Activated T-cell treated with anti-CD3 and anti-CD28 coated beads, Interleukin-2, amount 50 U/mL, for 4 hours (primary cell): ENCODE measurements around the gene ADRM1. TPM values are rescaled to one million over a fixed set of nuclear protein-coding genes. Genes with fewer than 3 reads are reported as not detected.

Experiments used
- ATAC-seq, 2 donors: fragments of 200-7000 bp; cut with Tn5 transposase; one replicate each; pipeline ENCODE4 v1.10.0; 2021
- DNase-seq: peaks from one replicate; pipeline ENCODE4 v3.0.0-alpha.2; 2020
- H3K27me3 Mint-ChIP-seq: one replicate; pipeline ENCODE4 v1.8.0; 2021; ENCODE audit warnings: low read depth, mixed read lengths
- H3K36me3 Mint-ChIP-seq: one replicate; pipeline ENCODE4 v1.8.0; 2022; ENCODE audit warnings: mixed read lengths; ENCODE audit not compliant: insufficient read depth
- H3K4me1 Mint-ChIP-seq: one replicate; pipeline ENCODE4 v1.8.0; 2021; ENCODE audit warnings: low read depth, mixed read lengths
- H3K4me3 Mint-ChIP-seq: one replicate; pipeline ENCODE4 v1.8.0; 2021; ENCODE audit warnings: mild to moderate bottlenecking, moderate library complexity, mixed read lengths
- H3K9me3 Mint-ChIP-seq: one replicate; pipeline ENCODE4 v1.8.0; 2021; ENCODE audit warnings: mixed read lengths
- total RNA-seq, 3 donors: library from RNA; stranded (reverse); gene quantifications; one replicate each; pipeline ENCODE4 v1.2.1, GENCODE V29; 2021

Gene ADRM1
- total RNA-seq, 3 donors from 2014 or later, result 259 to 285 (median 274) TPM

GRCh38 chr20:62269871-62270270 lies 32.9 kb upstream of the ADRM1 start:
- no peaks in the 10 kb centered on the region for H3K27me3 Mint-ChIP-seq
- ATAC-seq, result no peak
- no peak for DNase-seq
- no peaks in the 10 kb centered on the region for H3K9me3 Mint-ChIP-seq
- no peaks in the 10 kb centered on the region for H3K4me1 Mint-ChIP-seq
- H3K36me3 Mint-ChIP-seq, result peaks cover 25% of the 10 kb centered on the region
- no peak overlapping the region for H3K4me3 Mint-ChIP-seq

- no peak overlapping the region for H3K4me3 Mint-ChIP-seq
- H3K4me1 Mint-ChIP-seq, result no peaks in the 10 kb centered on the region
- H3K36me3 Mint-ChIP-seq, result peaks cover 19% of the 10 kb centered on the region
- H3K9me3 Mint-ChIP-seq, result no peaks in the 10 kb centered on the region
- H3K27me3 Mint-ChIP-seq, result no peaks in the 10 kb centered on the region
- DNase-seq (no peak), ATAC-seq (no peak)
Observed at GRCh38 chr20:62272200-62272599, 30.6 kb upstream of the ADRM1 start.

- H3K4me1 Mint-ChIP-seq, result no peaks in the 10 kb centered on the region
- peaks cover 16% of the 10 kb centered on the region for H3K36me3 Mint-ChIP-seq
- no peak overlapping the region for H3K4me3 Mint-ChIP-seq
- ATAC-seq (no peak), DNase-seq (no peak)
- H3K9me3 Mint-ChIP-seq, result no peaks in the 10 kb centered on the region
- no peaks in the 10 kb centered on the region for H3K27me3 Mint-ChIP-seq
Observed at GRCh38 chr20:62273416-62273815, 29.4 kb upstream of the ADRM1 start.

GRCh38 chr20:62274332-62274950 lies 28.4 kb upstream of the ADRM1 start:
- ATAC-seq, result no peak
- H3K27me3 Mint-ChIP-seq, result no peaks in the 10 kb centered on the region
- no peaks in the 10 kb centered on the region for H3K9me3 Mint-ChIP-seq
- no peak overlapping the region for H3K4me3 Mint-ChIP-seq
- no peaks in the 10 kb centered on the region for H3K4me1 Mint-ChIP-seq
- no peak for DNase-seq
- H3K36me3 Mint-ChIP-seq, result peaks cover 21% of the 10 kb centered on the region

- ATAC-seq, result no peak
- peaks cover 23% of the 10 kb centered on the region for H3K36me3 Mint-ChIP-seq
- H3K4me1 Mint-ChIP-seq, result no peaks in the 10 kb centered on the region
Observed at GRCh38 chr20:62275219-62275618, 27.6 kb upstream of the ADRM1 start.

GRCh38 chr20:62276439-62276838 lies 26.4 kb upstream of the ADRM1 start:
- Mint-ChIP-seq H3K36me3 (peaks cover 21% of the 10 kb centered on the region), H3K4me3 (no peak overlapping the region), H3K27me3 (no peaks in the 10 kb centered on the region), H3K4me1 (no peaks in the 10 kb centered on the region), H3K9me3 (no peaks in the 10 kb centered on the region)
- ATAC-seq (no peak), DNase-seq (no peak)

More at GRCh38 chr20:62275219-62275618, 27.6 kb upstream of the ADRM1 start:
- Mint-ChIP-seq H3K4me3 (no peak overlapping the region), H3K27me3 (no peaks in the 10 kb centered on the region), H3K9me3 (no peaks in the 10 kb centered on the region)
- DNase-seq, result no peak

- ATAC-seq, result no peak
- Mint-ChIP-seq H3K36me3 (peaks cover 26% of the 10 kb centered on the region), H3K27me3 (no peaks in the 10 kb centered on the region), H3K9me3 (no peaks in the 10 kb centered on the region), H3K4me3 (no peak overlapping the region), H3K4me1 (no peaks in the 10 kb centered on the region)
- no peak for DNase-seq
Observed at GRCh38 chr20:62277253-62277652, 25.5 kb upstream of the ADRM1 start.

GRCh38 chr20:62280303-62280702 lies 22.5 kb upstream of the ADRM1 start:
- peaks cover 21% of the 10 kb centered on the region for H3K36me3 Mint-ChIP-seq
- H3K9me3 Mint-ChIP-seq, result no peaks in the 10 kb centered on the region
- H3K4me1 Mint-ChIP-seq, result no peaks in the 10 kb centered on the region
- DNase-seq (no peak), ATAC-seq (no peak)
- no peaks in the 10 kb centered on the region for H3K27me3 Mint-ChIP-seq
- no peak overlapping the region for H3K4me3 Mint-ChIP-seq

- H3K9me3 Mint-ChIP-seq, result no peaks in the 10 kb centered on the region
- H3K36me3 Mint-ChIP-seq, result peaks cover 21% of the 10 kb centered on the region
- H3K4me1 Mint-ChIP-seq, result no peaks in the 10 kb centered on the region
Observed at GRCh38 chr20:62281161-62281933, 21.4 kb upstream of the ADRM1 start.

GRCh38 chr20:62282103-62282502 lies 20.7 kb upstream of the ADRM1 start:
- no peaks in the 10 kb centered on the region for H3K27me3 Mint-ChIP-seq
- ATAC-seq (no peak), DNase-seq (no peak)
- H3K9me3 Mint-ChIP-seq, result no peaks in the 10 kb centered on the region
- H3K36me3 Mint-ChIP-seq, result peaks cover 23% of the 10 kb centered on the region
- H3K4me1 Mint-ChIP-seq, result no peaks in the 10 kb centered on the region
- H3K4me3 Mint-ChIP-seq, result no peak overlapping the region

More at GRCh38 chr20:62281161-62281933, 21.4 kb upstream of the ADRM1 start:
- ATAC-seq, result no peak
- DNase-seq, result no peak
- Mint-ChIP-seq H3K4me3 (no peak overlapping the region), H3K27me3 (no peaks in the 10 kb centered on the region)

- Mint-ChIP-seq H3K27me3 (no peaks in the 10 kb centered on the region), H3K36me3 (peaks cover 23% of the 10 kb centered on the region), H3K9me3 (no peaks in the 10 kb centered on the region), H3K4me3 (no peak overlapping the region), H3K4me1 (no peaks in the 10 kb centered on the region)
- DNase-seq (no peak), ATAC-seq (no peak)
Observed at GRCh38 chr20:62282877-62283503, 19.8 kb upstream of the ADRM1 start.

- Mint-ChIP-seq H3K4me3 (no peak overlapping the region), H3K36me3 (peaks cover 22% of the 10 kb centered on the region), H3K27me3 (no peaks in the 10 kb centered on the region), H3K9me3 (no peaks in the 10 kb centered on the region), H3K4me1 (no peaks in the 10 kb centered on the region)
- no peak for DNase-seq
- no peak for ATAC-seq
Observed at GRCh38 chr20:62284448-62284847, 18.3 kb upstream of the ADRM1 start.

- no peak for ATAC-seq
- H3K4me1 Mint-ChIP-seq, result no peaks in the 10 kb centered on the region
- H3K9me3 Mint-ChIP-seq, result no peaks in the 10 kb centered on the region
- no peak overlapping the region for H3K4me3 Mint-ChIP-seq
- no peak for DNase-seq
- no peaks in the 10 kb centered on the region for H3K27me3 Mint-ChIP-seq
- peaks cover 20% of the 10 kb centered on the region for H3K36me3 Mint-ChIP-seq
Observed at GRCh38 chr20:62285151-62285550, 17.6 kb upstream of the ADRM1 start.

GRCh38 chr20:62285722-62286121 lies 17.1 kb upstream of the ADRM1 start:
- DNase-seq, result no peak
- Mint-ChIP-seq H3K27me3 (no peaks in the 10 kb centered on the region), H3K9me3 (no peaks in the 10 kb centered on the region), H3K4me3 (no peak overlapping the region), H3K4me1 (no peaks in the 10 kb centered on the region), H3K36me3 (peaks cover 20% of the 10 kb centered on the region)
- no peak for ATAC-seq
